HepG2 (cell line): ENCODE data around the gene FAM83E. TPM values are rescaled to one million over a fixed set of nuclear protein-coding genes. Genes with fewer than 3 reads are reported as not detected.
A peak's percentile ranks its signal among the peaks of the same experiment; 100 is the strongest.

Experiments used
- ATAC-seq: fragments of 200-7000 bp; cut with Tn5 transposase; 3 replicates; pipeline ENCODE4 v1.9.1; 2020; ENCODE audit warnings: mild to moderate bottlenecking, moderate library complexity
- BruUV-seq: library from RNA; stranded (reverse); fragments of 400-500 nt; replicated peaks from 2 replicates; lab custom pipeline; 2021; lab: Mats Ljungman, UMichigan
- CTCF ChIA-PET: fragments of 300-600 bp; formaldehyde crosslinking; extraction: SDS; loops from one replicate; lab custom pipeline; 2021; ENCODE audit warnings: low total read pairs, inconsistent platforms, low intra/inter-chr PET ratio; lab: Yijun Ruan, JAX
- POLR2A ChIA-PET: fragments of 350-600 bp; sonication (Branson Sonifier 250); formaldehyde crosslinking; loops from one replicate; lab custom pipeline; 2020; ENCODE audit warnings: antibody characterized with exemption, inconsistent platforms; lab: Yijun Ruan, JAX
- DNase-seq: peaks from one replicate; pipeline ENCODE4 v3.0.0-alpha.2; 2015; ENCODE audit warnings: low spot score
- FAIRE-seq: peaks from 3 replicates; lab custom pipeline; 2011; peaks lifted over from hg19 to GRCh38; lab: Jason Lieb, UNC
- H2AFZ ChIP-seq: one replicate; pipeline ENCODE4 v1.6.1; 2011; ENCODE audit warnings: low read length, inconsistent platforms
- H3K27ac ChIP-seq: fragments of 300-600 bp; 3 replicates; pipeline ENCODE4 v1.8.0; 2011; ENCODE audit warnings: mixed run types, mild to moderate bottlenecking, mixed read lengths, low read length, inconsistent platforms; ENCODE audit not compliant: insufficient read depth; ENCODE audit errors: extremely low read length
- H3K27me3 ChIP-seq, 2 experiments: fragments of 200-600 bp in 1 of 2; 2 replicates in 1 of 2; 3 replicates in 1 of 2; pipeline versions ENCODE4 v1.6.0 to v1.8.0; 2011; ENCODE audit warnings: low read length in 2 of 2, mild to moderate bottlenecking in 2 of 2, moderate library complexity in 2 of 2, inconsistent platforms in 1 of 2; ENCODE audit not compliant: insufficient read depth in 2 of 2, control insufficient read depth in 1 of 2
- H3K36me3 ChIP-seq, 2 experiments: fragments of 200-600 bp in 1 of 2; replicated peaks in 1 of 2; 2 replicates in 1 of 2; 3 replicates in 1 of 2; pipeline versions ENCODE4 v1.5.1 to v1.8.0; 2011; ENCODE audit warnings: low read length in 2 of 2, inconsistent platforms in 1 of 2; ENCODE audit not compliant: insufficient read depth in 2 of 2, control insufficient read depth in 1 of 2
- H3K4me1 ChIP-seq: 2 replicates; pipeline ENCODE4 v1.5.1; 2012; ENCODE audit warnings: low read length, inconsistent platforms; ENCODE audit not compliant: insufficient read depth
- H3K4me2 ChIP-seq: 2 replicates; pipeline ENCODE4 v1.6.0; 2011; ENCODE audit warnings: low read depth, low read length, inconsistent platforms
- H3K4me3 ChIP-seq, 3 experiments: fragments of 200-600 bp in 1 of 3; sonication (generic), shearing (Covaris generic) in 1 of 3; replicated peaks in 1 of 3; 2 replicates each; pipeline ENCODE4 v1.5.1; 2011 to 2016; ENCODE audit warnings: low read length in 3 of 3, inconsistent platforms in 2 of 3, low read depth in 2 of 3, mild to moderate bottlenecking in 2 of 3, control low read depth in 1 of 3, mixed read lengths in 1 of 3; ENCODE audit not compliant: insufficient read depth in 1 of 3
- H3K79me2 ChIP-seq: one replicate; pipeline ENCODE4 v1.6.1; 2011; ENCODE audit warnings: low read length, inconsistent platforms; ENCODE audit not compliant: insufficient read depth
- H3K9ac ChIP-seq: 2 replicates; pipeline ENCODE4 v1.6.0; 2011; ENCODE audit warnings: mild to moderate bottlenecking, low read depth, low read length, inconsistent platforms; ENCODE audit not compliant: insufficient read depth
- H3K9me3 ChIP-seq: 2 replicates; pipeline ENCODE4 v1.5.1; 2012; ENCODE audit warnings: mild to moderate bottlenecking, low read length
- H4K20me1 ChIP-seq: 2 replicates; pipeline ENCODE4 v1.6.0; 2011; ENCODE audit warnings: inconsistent platforms, mild to moderate bottlenecking, low read length, moderate library complexity; ENCODE audit not compliant: insufficient read depth
- EHMT2 ChIP-seq: fragments of 200-600 bp; sonication (generic); IDR thresholded peaks from 2 replicates; pipeline ENCODE4 v1.7.0; 2017; ENCODE audit warnings: antibody characterized with exemption, low read depth, low read length, borderline replicate concordance
- FOXA3 ChIP-seq: IDR thresholded peaks from 2 replicates; pipeline ENCODE4 v1.6.1; 2016; ENCODE audit warnings: missing genetic modification reagents, missing compliant biosample characterization
- GABPA ChIP-seq, 2 experiments: IDR thresholded peaks; 2 replicates each; pipeline ENCODE4 v1.6.1; 2011 to 2016; ENCODE audit warnings: low read depth in 2 of 2, low read length in 1 of 2, missing biosample characterization in 1 of 2, missing genetic modification characterization in 1 of 2
- POLR2A ChIP-seq, 2 experiments: IDR thresholded peaks; 2 replicates each; pipeline ENCODE4 v1.6.1; 2011; ENCODE audit warnings: low read depth in 2 of 2, low read length in 2 of 2, mild to moderate bottlenecking in 1 of 2, moderate library complexity in 1 of 2; ENCODE audit not compliant: insufficient read depth in 1 of 2
- SNAPC4 ChIP-seq: sonication (generic); formaldehyde crosslinking; IDR thresholded peaks from 2 replicates; pipeline ENCODE4 v1.4.0; 2020; ENCODE audit warnings: mild to moderate bottlenecking, missing genetic modification reagents
- TOPORS ChIP-seq: sonication (generic); formaldehyde crosslinking; IDR thresholded peaks from 2 replicates; pipeline ENCODE4 v1.8.0; 2023; ENCODE audit warnings: mild to moderate bottlenecking, missing genetic modification reagents
- ZBTB8A ChIP-seq: sonication (generic); formaldehyde crosslinking; IDR thresholded peaks from 2 replicates; pipeline ENCODE4 v1.4.0; 2020; ENCODE audit warnings: mild to moderate bottlenecking, low read depth, missing genetic modification reagents, borderline replicate concordance
- ZC3H13 ChIP-seq: sonication (generic); formaldehyde crosslinking; IDR thresholded peaks from 2 replicates; pipeline ENCODE4 v1.8.1; 2023; ENCODE audit warnings: mild to moderate bottlenecking, missing genetic modification reagents, moderate library complexity
- ZNF101 ChIP-seq: sonication (generic); formaldehyde crosslinking; IDR thresholded peaks from 2 replicates; pipeline ENCODE4 v1.4.0; 2020; ENCODE audit warnings: mild to moderate bottlenecking, low read depth, missing genetic modification reagents, borderline replicate concordance
- ZNF703 ChIP-seq: sonication (generic); formaldehyde crosslinking; IDR thresholded peaks from 2 replicates; pipeline ENCODE4 v1.5.1; 2020; ENCODE audit warnings: missing genetic modification reagents, mild to moderate bottlenecking, moderate library complexity, borderline replicate concordance
- ZNF768 ChIP-seq: sonication (generic); formaldehyde crosslinking; IDR thresholded peaks from 2 replicates; pipeline ENCODE4 v1.4.0; 2020; ENCODE audit warnings: missing genetic modification reagents
- ZNF790 ChIP-seq: sonication (generic); formaldehyde crosslinking; IDR thresholded peaks from 2 replicates; pipeline ENCODE4 v1.8.0; 2022; ENCODE audit warnings: missing genetic modification reagents, mild to moderate bottlenecking, borderline replicate concordance
- ZNF83 ChIP-seq: sonication (generic); formaldehyde crosslinking; IDR thresholded peaks from 2 replicates; pipeline ENCODE4 v1.4.0; 2020; ENCODE audit warnings: missing genetic modification reagents, mild to moderate bottlenecking, borderline replicate concordance
- ZSCAN5A ChIP-seq: sonication (generic); formaldehyde crosslinking; IDR thresholded peaks from 2 replicates; pipeline ENCODE4 v1.8.0; 2022; ENCODE audit warnings: mild to moderate bottlenecking, missing genetic modification reagents, borderline replicate concordance
- WGBS: methylation state at CpG from one replicate; pipeline ENCODE4 v1.1.6; 2017; ENCODE audit warnings: low lambda C conversion rate; 5-methylcytosine and 5-hydroxymethylcytosine counted together
- in situ Hi-C: cut with HindIII; loops from 2 replicates; pipeline ENCODE4 v1.10.0; 2017; ENCODE audit warnings: low pct_unique_long_range_greater_than_20kb; ENCODE audit not compliant: extremely low pct_ligation_motif_present
- intact Hi-C: fragments of 100-400 bp; cut with micrococcal nuclease; formaldehyde crosslinking; loops from one replicate; pipeline ENCODE4 v1.10.0; 2022; ENCODE audit not compliant: unreplicated experiment
- polyA plus RNA-seq, 8 experiments: library from polyadenylated mRNA; depleted of rRNA in 3 of 8; stranded (reverse) in 7 of 8; unstranded in 1 of 8; fragments of >200 nt; fragmentation: Illumina TruSeq in 4 of 8; extraction: Trizol in 4 of 8; gene quantifications; 2 replicates each; pipeline versions ENCODE4 v1.2.1 to v1.2.3, GENCODE V29; 2011 to 2016; ENCODE audit warnings: low read depth in 4 of 8, missing spikeins in 1 of 8, mixed read lengths in 1 of 8; ENCODE audit not compliant: insufficient read depth in 1 of 8
- total RNA-seq, 5 experiments: library from RNA; depleted of rRNA; stranded (reverse); fragments of >200 nt; fragmentation: Illumina TruSeq; extraction: Trizol; gene quantifications; 2 replicates each; pipeline ENCODE4 v1.2.3, GENCODE V29; 2016; ENCODE audit warnings: low read depth in 1 of 5

FAM83E gene
- total and polyA plus RNA-seq, 2 of the 13 experiments (the other 11 are each of a cell fraction or from before 2014, with no cell fraction given) = 0.18 to 0.60 TPM

- TF ChIP-seq ZSCAN5A (CRISPR knock-in tag) = 0 out of 2 replicates have a peak, but pooled peaks have one; percentile 19
- no peak for TF ChIP-seq ZNF790 (CRISPR knock-in tag)
- TF ChIP-seq TOPORS = no peak
Observed at GRCh38 chr19:48617146-48617937, 2.5 kb upstream of the FAM83E start (continued).

GRCh38 chr19:48616491-48617056, 1.7 kb upstream of the FAM83E start:
- Histone ChIP-seq H3K9me3 (no peaks in the 10 kb centered on the region), H3K4me3 (peak overlapping the region in 1 of 3 experiments; percentile 89; a peak in 1 of 6 replicates), H3K4me1 (peaks cover 44% of the 10 kb centered on the region), H3K79me2 (peaks cover 33% of the 10 kb centered on the region), H3K4me2 (peak overlapping the region; percentile 89), H2AFZ (no peak overlapping the region), H3K36me3 (peaks cover 15 to 28% of the 10 kb centered on the region in 2 experiments), H3K27me3 (no peaks in the 10 kb centered on the region; a peak in 1 of 5 replicates), H4K20me1 (peaks cover 38% of the 10 kb centered on the region), H3K9ac (no peak overlapping the region; the same call in 1 of the 2 replicates), H3K27ac (no peak overlapping the region)
- ChIA-PET CTCF (no interaction called here), POLR2A (interaction anchor here (1.4 kb wide), 1 partner anchor 8 kb away, joined by 5 read pairs; no protein-coding TSS in a partner anchor)
- intact Hi-C loops (no loop called here), in situ Hi-C loops (no loop called here)
- no peak for ATAC-seq
- BruUV-seq = no TSS peak
- 96% methylated on average over 10 of the region's 12 CpGs for WGBS
- FAIRE-seq = no peak
- DNase-seq = no peak
- TF ChIP-seq ZC3H13 (CRISPR knock-in tag) (no peak), SNAPC4 (CRISPR knock-in tag) (no peak), ZNF101 (CRISPR knock-in tag) (no peak), ZNF83 (no peak), ZBTB8A (CRISPR knock-in tag) (no peak), ZNF703 (CRISPR knock-in tag) (no peak), GABPA (IDR thresholded peaks at IDR 0.05; ENCODE audit: low read depth, low read length) (0 out of 2 replicates have a peak, but pooled peaks have one; percentile 15), GABPA (CRISPR knock-in tag; IDR thresholded peaks at IDR 0.05; ENCODE audit: low read depth) (no peak), ZNF768 (CRISPR knock-in tag) (0 out of 2 replicates have a peak, but pooled peaks have one; percentile 41), EHMT2 (no peak), FOXA3 (CRISPR knock-in tag) (no peak), POLR2A (IDR thresholded peaks at IDR 0.05; ENCODE audit: insufficient read depth in 1 of 2, low read depth in 2 of 2, low read length in 2 of 2) (0 out of 4 replicates have a peak, but pooled peaks of 1 of the 2 experiments have one; percentile 31)
